PFSK-1 (cell line): ENCODE measurements around the gene FAM83G.

ENCODE experiments used
- FOXP2 ChIP-seq: optimal IDR thresholded peaks from 2 replicates; pipeline ENCODE3; 2011; ENCODE audit warnings: borderline replicate concordance, control low read depth, inconsistent platforms; ENCODE audit not compliant: insufficient read depth; ENCODE audit errors: extremely low read length, extremely low read depth
- POLR2AphosphoS5 ChIP-seq: IDR thresholded peaks from 2 replicates; pipeline ENCODE4 v1.6.1; 2012; ENCODE audit warnings: low read depth, mild to moderate bottlenecking, control low read depth, low read length, moderate library complexity
- REST ChIP-seq, 2 experiments: IDR thresholded peaks; 2 replicates each; pipeline versions ENCODE4 v1.6.1 to v1.8.0; 2011 to 2012; ENCODE audit warnings: low read depth in 2 of 2, low read length in 2 of 2, control low read depth in 1 of 2, inconsistent platforms in 1 of 2, mild to moderate bottlenecking in 1 of 2, moderate library complexity in 1 of 2; ENCODE audit not compliant: insufficient read depth in 1 of 2
- SIN3A ChIP-seq: IDR thresholded peaks from 2 replicates; pipeline ENCODE4 v1.6.1; 2012; ENCODE audit warnings: mild to moderate bottlenecking, low read length, moderate library complexity, borderline replicate concordance; ENCODE audit not compliant: insufficient read depth
- TAF1 ChIP-seq: IDR thresholded peaks from 2 replicates; pipeline ENCODE4 v1.6.1; 2012; ENCODE audit warnings: low read length, control low read depth, borderline replicate concordance; ENCODE audit not compliant: insufficient read depth

GRCh38 chr17:18949566-18949965 lies 55.0 kb downstream of the FAM83G start:
- TF ChIP-seq POLR2AphosphoS5 (no peak), TAF1 (no peak), REST (IDR thresholded peaks at IDR 0.05; ENCODE audit: insufficient read depth in 1 of 2, low read depth in 2 of 2, low read length in 2 of 2) (no peak), FOXP2 (no peak), SIN3A (no peak)
